HCT116 (cell line): ENCODE results near the gene HDGF.

ENCODE experiments used
- CTCF ChIP-seq, 3 experiments: fragments of 200-600 bp in 1 of 3; sonication (generic) in 1 of 3; IDR thresholded peaks in 2 of 3; conservative IDR thresholded peaks in 1 of 3; 2 replicates each; pipeline ENCODE4 v1.5.1; 2012 to 2017; ENCODE audit warnings: low read depth in 2 of 3, low read length in 2 of 3, antibody characterized with exemption in 1 of 3, borderline replicate concordance in 1 of 3, control low read depth in 1 of 3, mild to moderate bottlenecking in 1 of 3, mixed read lengths in 1 of 3, mixed run types in 1 of 3, moderate library complexity in 1 of 3; ENCODE audit not compliant: insufficient read depth in 1 of 3
- EZH2 ChIP-seq: fragments of 200-600 bp; sonication (generic); IDR thresholded peaks from 2 replicates; pipeline ENCODE4 v1.6.1; 2017; ENCODE audit warnings: antibody characterized with exemption, mixed run types
- POLR2A ChIP-seq: IDR thresholded peaks from 2 replicates; pipeline ENCODE4 v1.7.0; 2011; ENCODE audit warnings: borderline replicate concordance; ENCODE audit not compliant: insufficient read depth, insufficient read length; ENCODE audit errors: extremely low read depth
- POLR2AphosphoS5 ChIP-seq: IDR thresholded peaks from 2 replicates; pipeline ENCODE4 v1.6.1; 2011; ENCODE audit warnings: mild to moderate bottlenecking, low read depth, low read length, moderate library complexity
- REST ChIP-seq: IDR thresholded peaks from 2 replicates; pipeline ENCODE4 v1.6.1; 2012; ENCODE audit warnings: low read depth
- ZBTB33 ChIP-seq: IDR thresholded peaks from 2 replicates; pipeline ENCODE4 v1.6.1; 2011; ENCODE audit warnings: mild to moderate bottlenecking, low read length, moderate library complexity; ENCODE audit not compliant: insufficient replicate concordance; ENCODE audit errors: extremely low read depth
- TF ChIP-seq, protein P1 (sequence below): IDR thresholded peaks from 2 replicates; pipeline ENCODE4 v1.6.1; 2012

DNA sequence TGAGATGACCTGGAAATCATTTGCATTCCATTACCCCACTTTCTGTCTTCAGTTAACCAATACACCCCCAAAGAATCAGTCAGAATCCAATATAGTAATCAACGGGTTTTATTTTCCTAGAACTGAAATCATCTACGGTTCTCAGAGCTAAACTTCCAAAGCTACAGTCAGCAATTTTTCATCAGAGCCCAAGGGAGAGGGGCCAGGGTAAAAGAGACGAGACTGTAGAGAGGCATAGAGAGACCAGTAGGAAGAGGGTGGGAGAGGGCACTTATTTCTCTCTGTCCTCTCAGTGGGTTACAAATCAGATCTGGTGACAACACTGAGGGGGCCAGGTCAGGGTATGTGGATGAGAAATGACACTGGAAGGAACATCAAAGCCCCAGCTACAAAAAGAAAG is 9.5 kb downstream of the HDGF start:
- TF ChIP-seq REST (no peak), EZH2 (no peak), CTCF (IDR thresholded peaks at IDR 0.05 in 2 of 3, conservative IDR thresholded peaks at IDR 0.05 in 1 of 3; ENCODE audit: borderline replicate concordance in 1 of 3, insufficient read depth in 1 of 3, low read depth in 2 of 3, low read length in 2 of 3) (no peak), ZBTB33 (no peak), POLR2AphosphoS5 (no peak), POLR2A (no peak)
- TF ChIP-seq, protein P1, sequence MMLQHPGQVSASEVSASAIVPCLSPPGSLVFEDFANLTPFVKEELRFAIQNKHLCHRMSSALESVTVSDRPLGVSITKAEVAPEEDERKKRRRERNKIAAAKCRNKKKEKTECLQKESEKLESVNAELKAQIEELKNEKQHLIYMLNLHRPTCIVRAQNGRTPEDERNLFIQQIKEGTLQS: no peak
